DOHH2 (cell line): ENCODE data around the gene SIK1.

Experiments used
- H3F3A ChIP-seq: fragments of 200-600 bp; sonication (generic), shearing (Covaris generic); 2 replicates; pipeline ENCODE4 v1.6.0; 2016; ENCODE audit warnings: antibody characterized with exemption, mild to moderate bottlenecking; ENCODE audit not compliant: control insufficient read depth, insufficient read depth
- H3K27ac ChIP-seq: fragments of 200-600 bp; sonication (generic); 2 replicates; pipeline ENCODE4 v1.5.1; 2014; ENCODE audit warnings: low read depth, mild to moderate bottlenecking, low read length, moderate library complexity
- H3K27me3 ChIP-seq: fragments of 200-600 bp; sonication (generic); 2 replicates; pipeline ENCODE4 v1.6.1; 2014; ENCODE audit warnings: mild to moderate bottlenecking, low read length, mixed read lengths; ENCODE audit not compliant: control insufficient read depth
- H3K36me3 ChIP-seq: fragments of 200-600 bp; sonication (generic); 2 replicates; pipeline ENCODE4 v1.6.1; 2014; ENCODE audit warnings: mild to moderate bottlenecking, low read length, moderate library complexity, mixed read lengths; ENCODE audit not compliant: control insufficient read depth
- H3K4me1 ChIP-seq: fragments of 200-600 bp; sonication (generic); 2 replicates; pipeline ENCODE4 v1.6.1; 2014; ENCODE audit warnings: mild to moderate bottlenecking, low read length, mixed read lengths; ENCODE audit not compliant: control insufficient read depth
- H3K4me2 ChIP-seq: fragments of 200-600 bp; sonication (generic); 2 replicates; pipeline ENCODE4 v1.6.0; 2014; ENCODE audit warnings: mild to moderate bottlenecking, low read length, moderate library complexity
- H3K4me3 ChIP-seq: fragments of 200-600 bp; sonication (generic); 2 replicates; pipeline ENCODE4 v1.5.1; 2014; ENCODE audit warnings: mild to moderate bottlenecking, low read length, mixed read lengths
- H3K79me2 ChIP-seq: fragments of 200-600 bp; sonication (generic); 2 replicates; pipeline ENCODE4 v1.6.1; 2014; ENCODE audit warnings: mild to moderate bottlenecking, low read length, mixed read lengths; ENCODE audit not compliant: control insufficient read depth
- H3K9me2 ChIP-seq: fragments of 200-600 bp; sonication (generic); replicated peaks from 2 replicates; pipeline ENCODE4 v1.6.1; 2014; ENCODE audit warnings: mild to moderate bottlenecking, low read length, mixed read lengths; ENCODE audit not compliant: control insufficient read depth
- H3K9me3 ChIP-seq: fragments of 200-600 bp; sonication (generic); 2 replicates; pipeline ENCODE4 v1.6.1; 2014; ENCODE audit warnings: antibody characterized with exemption, low read length, mixed read lengths; ENCODE audit not compliant: control insufficient read depth, insufficient read depth
- H4K20me1 ChIP-seq: fragments of 200-600 bp; sonication (generic); 2 replicates; pipeline ENCODE4 v1.6.0; 2014; ENCODE audit warnings: low read depth, mild to moderate bottlenecking, antibody characterized with exemption, low read length, moderate library complexity; ENCODE audit not compliant: control insufficient read depth, insufficient read depth
- EZH2phosphoT487 ChIP-seq: fragments of 200-600 bp; sonication (generic); IDR thresholded peaks from 2 replicates; pipeline ENCODE4 v1.6.1; 2017; ENCODE audit warnings: borderline replicate concordance, mild to moderate bottlenecking, antibody characterized with exemption, low read length, moderate library complexity, mixed read lengths
- TF ChIP-seq, protein P1 (sequence below): fragments of 200-600 bp; sonication (generic); IDR thresholded peaks from one replicate; pipeline ENCODE4 v1.5.1; 2014; ENCODE audit warnings: antibody characterized with exemption, mild to moderate bottlenecking, low read depth, low read length; ENCODE audit not compliant: poor library complexity, severe bottlenecking

SIK1 gene

DNA sequence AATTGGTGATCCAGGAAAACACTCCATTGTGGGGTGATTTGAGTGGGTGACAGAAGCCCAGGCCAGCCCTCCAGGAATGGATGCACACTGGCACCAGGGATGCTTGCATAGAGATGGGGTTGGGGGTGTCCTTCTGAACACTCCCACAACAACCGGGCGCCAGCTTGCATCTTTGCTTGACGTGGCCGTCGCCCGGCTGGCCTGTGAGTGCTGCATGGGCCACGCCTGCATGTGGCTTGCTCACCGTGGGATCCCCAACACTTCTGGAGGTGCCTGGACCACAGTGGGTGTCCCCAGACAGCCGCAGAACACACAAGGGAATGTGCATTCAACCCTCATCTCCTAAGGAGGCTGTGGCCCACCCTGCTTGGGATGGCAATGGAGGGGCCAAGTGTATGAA is 55.1 kb downstream of the SIK1 start:
- TF ChIP-seq EZH2phosphoT487 = no peak
- TF ChIP-seq, protein P1, sequence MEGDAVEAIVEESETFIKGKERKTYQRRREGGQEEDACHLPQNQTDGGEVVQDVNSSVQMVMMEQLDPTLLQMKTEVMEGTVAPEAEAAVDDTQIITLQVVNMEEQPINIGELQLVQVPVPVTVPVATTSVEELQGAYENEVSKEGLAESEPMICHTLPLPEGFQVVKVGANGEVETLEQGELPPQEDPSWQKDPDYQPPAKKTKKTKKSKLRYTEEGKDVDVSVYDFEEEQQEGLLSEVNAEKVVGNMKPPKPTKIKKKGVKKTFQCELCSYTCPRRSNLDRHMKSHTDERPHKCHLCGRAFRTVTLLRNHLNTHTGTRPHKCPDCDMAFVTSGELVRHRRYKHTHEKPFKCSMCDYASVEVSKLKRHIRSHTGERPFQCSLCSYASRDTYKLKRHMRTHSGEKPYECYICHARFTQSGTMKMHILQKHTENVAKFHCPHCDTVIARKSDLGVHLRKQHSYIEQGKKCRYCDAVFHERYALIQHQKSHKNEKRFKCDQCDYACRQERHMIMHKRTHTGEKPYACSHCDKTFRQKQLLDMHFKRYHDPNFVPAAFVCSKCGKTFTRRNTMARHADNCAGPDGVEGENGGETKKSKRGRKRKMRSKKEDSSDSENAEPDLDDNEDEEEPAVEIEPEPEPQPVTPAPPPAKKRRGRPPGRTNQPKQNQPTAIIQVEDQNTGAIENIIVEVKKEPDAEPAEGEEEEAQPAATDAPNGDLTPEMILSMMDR = no peak
- no peaks in the 10 kb centered on the region for H3K79me2 ChIP-seq

DNA sequence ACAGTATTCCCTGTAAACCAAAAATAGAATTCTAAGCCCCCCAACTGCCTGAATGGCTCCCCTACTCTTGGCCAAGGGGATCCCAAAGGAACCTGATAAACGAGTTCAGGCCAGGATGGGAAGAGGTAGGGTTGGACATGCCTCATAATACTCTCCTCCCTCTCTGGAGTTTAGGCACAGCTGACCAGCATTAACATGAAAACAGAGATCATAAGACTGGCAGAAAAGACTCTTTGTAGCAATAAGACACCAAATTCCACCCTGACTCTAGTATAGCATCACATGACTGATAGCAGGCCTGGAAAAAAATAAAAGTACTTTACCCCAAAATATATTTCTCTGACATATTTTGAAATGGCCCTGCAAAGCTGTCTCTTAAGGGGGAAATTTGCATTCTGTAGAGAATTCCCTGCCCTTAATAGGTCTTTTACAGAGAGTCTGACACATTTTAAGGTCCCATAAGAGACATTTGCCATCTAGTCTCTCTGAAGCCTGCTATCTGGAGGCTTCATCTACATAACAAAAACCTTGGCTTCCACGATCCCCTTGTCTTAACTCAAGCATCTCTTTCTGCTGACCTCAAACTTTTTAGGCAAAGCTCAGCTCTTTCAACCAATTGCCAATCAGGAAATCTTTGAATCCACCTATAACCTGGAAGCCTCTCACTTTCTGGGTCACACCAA is 55.9 kb downstream of the SIK1 start:
- peaks cover 12% of the 10 kb centered on the region; the same call in 1 of the 2 replicates for H3K27me3 ChIP-seq
- no peaks in the 10 kb centered on the region for H3K9me2 ChIP-seq
- no peaks in the 10 kb centered on the region for H3K36me3 ChIP-seq
- H3K9me3 ChIP-seq = no peaks in the 10 kb centered on the region
- no peak overlapping the region for H3K4me3 ChIP-seq
- no peak overlapping the region for H3K27ac ChIP-seq
- TF ChIP-seq EZH2phosphoT487 = no peak
- no peaks in the 10 kb centered on the region for H3F3A ChIP-seq
- H3K4me1 ChIP-seq = peaks cover 7% of the 10 kb centered on the region
- H3K79me2 ChIP-seq = no peaks in the 10 kb centered on the region
- no peak overlapping the region for H3K4me2 ChIP-seq
- no peaks in the 10 kb centered on the region for H4K20me1 ChIP-seq

More for the DNA sequence above, 55.1 kb downstream of the SIK1 start:
- Histone ChIP-seq H3K27ac (no peak overlapping the region), H3K9me3 (no peaks in the 10 kb centered on the region), H3K9me2 (no peaks in the 10 kb centered on the region), H3K36me3 (no peaks in the 10 kb centered on the region), H3K4me3 (no peak overlapping the region), H3K4me2 (no peak overlapping the region), H3K27me3 (peaks cover 12% of the 10 kb centered on the region; the same call in 1 of the 2 replicates), H3K4me1 (peaks cover 7% of the 10 kb centered on the region), H3F3A (no peaks in the 10 kb centered on the region), H4K20me1 (no peaks in the 10 kb centered on the region)

DNA sequence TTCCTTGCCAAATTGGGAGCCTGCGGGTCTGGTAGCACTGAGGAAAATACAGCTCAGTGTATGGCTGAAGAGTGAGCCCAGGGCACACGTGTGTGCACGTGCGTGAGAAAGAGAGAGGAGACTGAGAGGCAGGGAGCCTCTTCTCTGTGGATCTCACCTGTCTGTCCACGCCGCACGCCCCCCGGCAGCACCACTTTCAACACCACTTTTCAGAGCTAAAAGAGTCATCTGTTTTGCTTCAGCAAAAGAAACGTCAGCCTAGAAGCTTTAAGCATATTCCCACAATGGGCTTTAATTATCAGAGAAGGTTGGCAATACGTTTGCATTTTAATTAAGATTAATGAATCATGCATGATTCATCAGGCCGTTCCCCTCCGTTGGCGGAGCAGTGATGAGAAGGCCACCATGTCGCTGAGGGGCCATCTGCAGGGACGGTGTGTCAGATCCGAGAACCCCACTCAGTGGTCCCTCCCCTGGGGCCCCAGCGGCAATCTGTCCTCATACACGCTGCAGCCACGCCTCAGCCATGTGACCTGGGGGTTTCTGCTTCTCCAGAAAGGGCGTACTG is 56.8 kb downstream of the SIK1 start:
- Histone ChIP-seq H4K20me1 (no peaks in the 10 kb centered on the region), H3K4me1 (peaks cover 7% of the 10 kb centered on the region), H3F3A (no peaks in the 10 kb centered on the region), H3K36me3 (no peaks in the 10 kb centered on the region), H3K9me2 (no peaks in the 10 kb centered on the region), H3K9me3 (no peaks in the 10 kb centered on the region), H3K27me3 (peaks cover 12% of the 10 kb centered on the region; the same call in 1 of the 2 replicates), H3K79me2 (no peaks in the 10 kb centered on the region), H3K27ac (no peak overlapping the region), H3K4me3 (no peak overlapping the region), H3K4me2 (no peak overlapping the region)
- TF ChIP-seq EZH2phosphoT487 = no peak
- TF ChIP-seq, protein P1 = no peak

DNA sequence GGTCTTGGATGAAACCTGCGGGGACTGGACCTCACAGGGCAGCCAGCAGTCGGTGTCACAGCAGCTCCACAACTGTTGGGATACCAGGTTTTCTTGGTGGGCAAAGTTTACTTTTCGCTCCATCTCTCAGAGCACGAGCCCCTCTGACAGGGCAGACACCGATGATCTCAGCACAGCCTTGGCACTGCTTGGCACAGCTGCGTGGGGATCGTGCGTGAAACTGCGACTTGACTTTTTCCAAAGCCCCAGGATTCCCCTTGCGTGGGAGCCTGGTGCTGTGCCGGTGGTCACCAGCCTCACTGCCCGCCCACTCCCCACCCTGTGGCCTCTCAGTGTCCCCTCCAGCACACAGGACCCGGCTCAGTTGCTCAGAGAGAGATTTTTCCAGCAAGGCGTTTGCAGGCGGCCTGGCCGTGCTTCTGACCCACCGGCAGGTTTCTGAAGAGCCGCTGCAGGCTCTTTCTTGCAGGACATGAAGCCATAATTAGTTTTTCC is 57.3 kb downstream of the SIK1 start:
- peaks cover 7% of the 10 kb centered on the region for H3K4me1 ChIP-seq
- H3K9me2 ChIP-seq = no peaks in the 10 kb centered on the region
- H4K20me1 ChIP-seq = no peaks in the 10 kb centered on the region
- H3K4me3 ChIP-seq = no peak overlapping the region
- H3K79me2 ChIP-seq = no peaks in the 10 kb centered on the region
- TF ChIP-seq, protein P1 = no peak
- TF ChIP-seq EZH2phosphoT487 = no peak
- no peak overlapping the region for H3K27ac ChIP-seq
- no peaks in the 10 kb centered on the region for H3F3A ChIP-seq
- no peaks in the 10 kb centered on the region for H3K36me3 ChIP-seq
- H3K4me2 ChIP-seq = no peak overlapping the region
- peaks cover 12% of the 10 kb centered on the region; the same call in 1 of the 2 replicates for H3K27me3 ChIP-seq
- H3K9me3 ChIP-seq = no peaks in the 10 kb centered on the region
